ENCODE data around the gene THSD7A.
"Not testable (repeated sequence)": the region's sequence is repeated elsewhere in the genome, so short reads cannot be mapped to it uniquely, and the experiment has no call there.

The THSD7A gene

DNA sequence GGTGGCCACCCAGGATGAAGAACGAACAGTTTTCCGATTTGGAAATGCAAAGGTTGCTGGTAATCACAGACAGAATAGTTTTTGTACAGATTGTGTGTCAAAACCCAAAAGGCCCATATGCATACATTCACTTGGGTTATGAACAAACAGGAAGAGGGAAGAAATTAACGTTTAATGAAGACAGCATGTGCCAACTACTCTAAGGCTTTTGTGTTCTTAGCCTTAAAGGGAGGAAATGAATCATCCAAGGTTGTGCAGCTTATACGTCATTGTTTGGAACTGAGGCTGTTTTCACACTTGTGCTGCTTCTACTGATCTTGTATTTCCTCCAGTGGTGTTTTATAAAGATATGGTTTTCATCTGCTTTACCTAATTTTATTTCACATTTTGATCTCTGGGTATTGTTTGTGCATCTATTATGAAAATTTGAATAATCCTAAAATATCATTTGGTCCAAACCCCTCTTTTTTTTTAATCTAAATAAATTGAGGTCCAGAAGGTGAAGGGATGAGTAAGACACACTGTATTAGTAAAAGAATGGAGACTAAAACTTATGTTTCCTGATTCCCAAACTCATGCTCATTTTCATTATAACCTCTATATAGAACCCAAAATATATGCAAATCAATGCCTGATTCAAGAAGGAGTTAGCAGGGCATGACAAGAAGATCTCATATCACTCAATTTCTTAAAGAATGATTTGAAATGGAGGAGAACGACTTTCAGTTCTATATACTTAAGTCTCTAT lies 373.1 kb downstream of the THSD7A start:
- DNase-seq (ENCODE audit: low read depth, low spot score) = no peak

GRCh38 chr7:11457419-11457818 lies 374.6 kb downstream of the THSD7A start:
- DNase-seq (ENCODE audit: low read depth, low spot score) = no peak

- no peak for DNase-seq (ENCODE audit: low read depth, low spot score)
Observed at GRCh38 chr7:11456574-11456973, 375.4 kb downstream of the THSD7A start.

- DNase-seq (ENCODE audit: low read depth, low spot score) = no peak
Observed at GRCh38 chr7:11452476-11452875, 379.5 kb downstream of the THSD7A start.

DNA sequence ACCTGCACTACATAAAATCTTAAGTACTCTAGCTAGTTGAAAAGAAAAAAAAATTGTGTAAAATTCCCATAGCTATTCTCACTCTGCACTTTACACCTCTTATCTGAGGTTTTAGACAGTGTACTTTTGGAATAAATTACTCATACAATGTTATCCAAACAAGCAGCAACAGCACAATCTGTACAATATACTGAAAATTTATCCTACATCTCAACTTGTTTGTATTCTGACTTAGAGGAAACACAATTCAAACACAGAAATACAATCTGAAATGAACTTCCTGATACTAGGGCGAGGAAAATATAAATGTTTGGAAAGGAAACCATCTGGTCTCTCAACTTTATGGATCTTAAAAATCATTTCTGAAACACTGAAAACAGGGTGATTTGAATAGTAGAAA lies 381.7 kb downstream of the THSD7A start:
- DNase-seq (ENCODE audit: low read depth, low spot score) = no peak

GRCh38 chr7:11449316-11449715 lies 382.7 kb downstream of the THSD7A start:
- no peak for DNase-seq (ENCODE audit: low read depth, low spot score)

- no peak for DNase-seq (ENCODE audit: low read depth, low spot score)
Observed at GRCh38 chr7:11448323-11448722, 383.7 kb downstream of the THSD7A start.

DNA sequence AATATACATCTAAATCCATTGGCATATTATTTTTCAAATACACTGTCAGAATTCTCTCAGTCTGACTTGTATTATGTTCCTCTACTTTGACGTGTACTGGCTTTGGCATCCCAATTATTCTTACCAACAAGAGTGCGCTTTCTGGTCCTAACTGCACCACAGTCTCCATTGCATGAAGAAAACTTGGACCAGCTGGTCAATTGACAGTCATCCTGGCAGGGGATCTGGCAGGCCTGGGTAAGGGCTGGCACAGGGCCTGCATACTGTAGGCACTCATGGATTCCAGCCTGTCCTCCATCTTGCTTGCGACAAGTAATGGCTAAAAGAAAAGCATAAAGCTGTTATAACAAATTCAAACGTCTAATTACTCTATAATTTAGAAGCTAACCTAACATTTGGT lies 384.9 kb downstream of the THSD7A start:
- DNase-seq (ENCODE audit: low read depth, low spot score) = no peak

DNA sequence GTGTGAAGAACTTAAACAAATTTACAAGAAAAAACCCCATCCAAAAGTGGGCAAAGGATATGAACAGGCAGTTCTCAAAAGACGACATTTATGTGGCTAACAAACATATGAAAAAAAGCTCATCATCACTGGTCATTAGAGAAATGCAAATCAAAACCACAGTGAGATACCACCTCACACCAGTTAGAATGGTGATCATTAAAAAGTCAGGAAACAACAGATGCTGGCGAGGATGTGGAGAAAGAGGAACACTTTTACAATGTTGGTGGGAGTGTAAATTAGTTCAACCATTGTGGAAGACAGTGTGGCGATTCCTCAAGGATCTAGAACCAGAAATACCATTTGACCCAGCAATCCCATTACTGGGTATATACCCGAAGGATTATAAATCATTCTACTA lies 388.1 kb downstream of the THSD7A start:
- DNase-seq (ENCODE audit: low read depth, low spot score) = not testable (repeated sequence)

DNA sequence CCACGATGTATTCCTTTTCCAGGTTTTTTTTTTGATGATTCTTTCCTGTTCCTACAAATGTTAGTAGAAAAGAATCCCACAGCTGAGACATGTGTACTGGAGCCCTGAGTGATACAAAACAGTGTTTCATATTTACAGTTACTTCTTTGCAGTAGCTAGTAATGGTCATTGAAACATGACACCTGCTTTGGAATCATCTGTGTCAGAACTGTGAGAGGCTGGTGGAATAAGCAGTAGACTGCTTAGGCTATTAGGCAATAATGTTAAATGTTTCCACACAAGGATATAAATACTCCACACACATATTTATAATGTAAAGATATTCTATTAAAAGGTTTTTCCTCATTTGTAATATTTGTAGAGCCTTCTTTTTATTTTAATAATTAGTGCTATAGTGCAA lies 394.0 kb downstream of the THSD7A start:
- DNase-seq (ENCODE audit: low read depth, low spot score) = no peak

- DNase-seq (ENCODE audit: low read depth, low spot score) = no peak
Observed at GRCh38 chr7:11436773-11437524, 395.0 kb downstream of the THSD7A start.

- no peak for DNase-seq (ENCODE audit: low read depth, low spot score)
Observed at GRCh38 chr7:11436316-11436715, 395.7 kb downstream of the THSD7A start.

- no peak for DNase-seq (ENCODE audit: low read depth, low spot score)
Observed at GRCh38 chr7:11434366-11434765, 397.6 kb downstream of the THSD7A start.

DNA sequence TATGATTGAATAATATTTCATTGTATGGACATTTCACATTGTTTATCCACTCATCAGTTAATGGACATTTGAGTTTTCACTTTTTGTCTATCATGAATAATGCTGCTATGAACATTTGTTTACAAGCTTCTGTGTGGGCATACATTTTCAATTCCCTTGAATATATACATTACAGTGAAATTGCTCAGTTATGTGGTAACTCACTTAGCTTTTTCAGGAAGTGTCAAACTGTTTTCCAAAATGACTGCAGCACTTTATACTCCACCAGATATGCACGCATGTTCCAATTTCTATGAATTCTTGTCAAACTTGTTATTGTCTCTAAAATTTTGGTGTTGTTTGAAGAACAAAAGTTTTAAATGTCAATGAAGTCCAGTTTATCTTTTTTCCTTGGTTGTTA lies 401.2 kb downstream of the THSD7A start:
- DNase-seq (ENCODE audit: low read depth, low spot score) = no peak

DNA sequence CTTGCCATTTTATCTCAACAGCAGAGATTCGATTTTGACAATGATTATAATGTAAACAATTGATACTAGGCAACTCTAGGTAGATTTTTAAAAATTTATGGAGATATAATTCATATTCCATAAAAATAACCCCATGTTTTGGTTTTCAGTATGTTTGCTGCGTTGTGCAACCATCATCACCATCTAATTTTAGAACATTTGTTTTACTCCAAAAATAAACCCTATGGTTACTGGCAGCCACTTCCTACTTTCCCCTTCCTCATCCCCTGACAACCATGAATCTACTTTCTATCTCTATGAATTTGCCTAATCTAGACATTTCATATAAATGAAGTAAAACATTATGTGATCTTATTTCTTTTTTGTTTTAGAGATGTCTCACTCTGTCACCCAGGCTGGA lies 401.9 kb downstream of the THSD7A start:
- DNase-seq (ENCODE audit: low read depth, low spot score) = no peak

DNA sequence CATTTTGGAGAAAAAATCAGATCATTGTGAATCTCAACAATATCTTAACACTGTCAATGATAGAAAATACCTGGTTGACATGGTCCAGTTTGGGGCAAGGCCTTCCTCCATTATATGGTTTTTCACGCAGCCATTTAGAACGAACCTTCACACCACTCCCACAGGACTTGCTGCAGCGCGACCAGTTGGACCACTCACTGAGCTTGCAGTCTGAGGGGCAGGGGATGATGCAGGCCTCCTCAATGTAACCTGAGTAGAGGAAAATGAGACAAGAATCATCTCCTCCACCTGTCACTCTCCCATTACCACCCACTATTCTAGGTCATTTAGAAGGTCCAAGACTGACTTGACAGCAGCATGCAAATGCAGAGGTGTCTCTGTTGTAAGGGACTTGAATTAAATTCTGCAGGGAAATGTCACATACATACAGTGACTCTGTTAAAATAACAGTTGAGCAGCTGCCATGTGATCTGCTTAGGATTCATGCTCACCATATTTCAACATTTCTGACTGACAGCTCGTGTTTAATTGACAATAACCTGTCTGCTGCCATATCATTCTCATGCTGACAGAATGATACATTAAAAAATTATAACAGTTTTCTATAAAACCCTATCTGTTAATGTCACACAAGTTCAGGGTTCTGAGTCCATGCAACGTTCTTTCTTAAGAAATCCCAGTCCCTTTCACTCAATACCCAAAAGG lies 403.0 kb downstream of the THSD7A start:
- no peak for DNase-seq (ENCODE audit: low read depth, low spot score)

DNA sequence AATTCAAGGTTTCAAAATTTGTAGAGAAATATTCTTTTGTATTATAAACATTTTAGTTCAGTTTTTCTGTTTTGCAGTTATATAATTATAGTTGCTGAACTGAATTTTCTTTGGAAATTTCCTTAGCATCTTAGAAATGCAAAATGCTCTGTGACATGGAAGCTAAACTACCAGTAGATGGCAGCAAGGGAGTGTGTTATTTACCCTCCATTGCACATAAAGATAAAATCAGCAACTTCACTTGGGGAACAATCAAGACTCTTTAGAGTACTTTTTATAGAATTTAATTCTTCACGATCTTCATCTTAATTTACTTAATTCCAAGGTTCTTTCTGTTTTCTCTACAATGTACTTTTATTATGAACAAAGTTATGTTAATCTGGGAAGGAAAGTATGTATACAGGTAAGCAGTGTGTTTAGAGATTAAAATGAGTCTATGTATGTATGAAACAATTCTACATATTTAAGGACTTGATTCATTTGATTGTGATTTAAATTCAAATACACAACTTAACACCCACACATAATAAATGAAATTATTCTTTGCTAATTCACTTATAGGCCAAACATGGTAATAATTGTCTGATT lies 404.2 kb downstream of the THSD7A start:
- no peak for DNase-seq (ENCODE audit: low read depth, low spot score)

GRCh38 chr7:11424006-11424405 lies 408.0 kb downstream of the THSD7A start:
- DNase-seq (ENCODE audit: low read depth, low spot score) = no peak

- no peak for DNase-seq (ENCODE audit: low read depth, low spot score)
Observed at GRCh38 chr7:11420049-11420448, 411.9 kb downstream of the THSD7A start.

DNA sequence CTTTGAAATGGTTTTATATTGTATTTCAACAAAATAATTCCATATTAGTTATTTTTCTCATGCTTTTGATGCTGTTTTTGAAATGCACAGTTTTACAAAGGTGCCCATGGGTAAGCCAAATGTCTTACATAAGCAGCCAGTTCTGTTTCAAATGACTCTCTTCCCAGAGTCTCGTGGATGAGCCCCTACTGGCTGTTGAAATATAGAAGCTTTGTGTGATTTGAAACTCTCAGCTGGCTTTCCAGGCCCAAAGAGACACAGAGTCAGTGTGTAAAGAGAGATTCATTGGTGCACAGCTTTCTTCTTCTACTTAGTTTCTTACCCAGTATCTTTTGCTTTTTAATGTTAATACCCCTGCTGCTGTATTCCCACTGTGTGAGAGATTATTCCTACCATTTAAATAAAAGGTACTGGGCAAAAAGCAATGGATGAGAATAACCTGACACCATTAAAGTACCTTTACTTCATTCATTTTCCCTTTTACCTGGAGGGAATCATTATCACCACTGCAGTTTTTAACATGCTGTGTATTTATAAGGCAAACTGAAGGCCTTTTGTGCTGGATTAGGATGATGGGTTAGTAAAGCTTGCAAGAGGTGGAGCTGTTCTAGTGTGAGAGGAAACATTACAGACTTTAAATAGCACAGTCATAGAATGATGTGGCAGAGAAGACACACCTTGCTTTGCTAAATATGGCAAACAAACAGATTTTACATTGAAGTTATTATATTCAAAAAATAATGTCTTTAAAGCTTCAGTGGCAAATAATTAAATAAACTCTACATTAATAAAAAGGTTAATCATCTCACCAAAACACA lies 415.1 kb downstream of the THSD7A start:
- no peak for DNase-seq (ENCODE audit: low read depth, low spot score)

GRCh38 chr7:11415101-11415500 lies 416.9 kb downstream of the THSD7A start:
- no peak for DNase-seq (ENCODE audit: low read depth, low spot score)
